HG02571 (cell line): Measurements from ENCODE around the gene MRAS.
A peak's percentile ranks its signal among the peaks of the same experiment; 100 is the strongest.
"Not testable (repeated sequence)": the region's sequence is repeated elsewhere in the genome, so short reads cannot be mapped to it uniquely, and the experiment has no call there.

ENCODE experiments used
- ATAC-seq: cut with Tn5 transposase; IDR thresholded peaks from one replicate; pipeline ENCODE4 v1.9.1; 2021; ENCODE audit warnings: mild to moderate bottlenecking, moderate library complexity; ENCODE audit not compliant: unreplicated experiment

The MRAS gene

DNA sequence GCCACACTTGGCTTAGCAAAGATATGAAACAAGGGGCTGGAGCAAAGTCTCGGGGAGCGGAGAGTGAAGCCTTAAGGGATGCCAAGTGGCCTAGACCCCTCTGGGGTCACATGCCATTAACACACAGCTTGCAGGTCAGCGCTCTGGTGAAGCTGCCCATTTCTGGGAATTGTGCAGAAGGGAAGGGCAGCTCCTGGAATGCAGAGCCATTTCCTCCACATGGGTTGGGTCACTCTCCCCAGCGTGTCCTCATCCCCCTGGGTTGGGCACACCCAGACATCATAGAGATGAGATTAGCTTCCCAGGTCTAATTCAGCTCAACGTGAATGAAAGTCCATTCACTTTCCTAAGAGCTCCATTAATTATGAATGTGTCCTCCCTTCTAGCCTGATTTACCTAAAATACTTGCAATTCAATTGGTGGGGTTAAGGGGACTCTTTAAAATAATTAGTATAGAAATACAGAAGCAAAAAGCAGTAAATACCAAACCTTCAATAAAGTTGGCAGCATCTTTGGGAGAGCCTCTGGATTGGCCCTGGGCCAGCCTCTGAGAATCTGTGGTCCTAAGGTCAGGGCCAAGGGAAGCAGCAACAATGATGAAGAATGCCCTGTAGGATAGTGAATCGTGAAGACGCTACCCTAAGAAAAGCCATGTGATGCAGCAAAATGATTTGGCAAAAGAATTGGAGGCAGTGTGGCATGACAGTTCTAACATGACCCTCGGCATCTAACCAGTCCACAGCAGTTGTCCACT is 17.8 kb downstream of the MRAS start:
- ATAC-seq: no peak

DNA sequence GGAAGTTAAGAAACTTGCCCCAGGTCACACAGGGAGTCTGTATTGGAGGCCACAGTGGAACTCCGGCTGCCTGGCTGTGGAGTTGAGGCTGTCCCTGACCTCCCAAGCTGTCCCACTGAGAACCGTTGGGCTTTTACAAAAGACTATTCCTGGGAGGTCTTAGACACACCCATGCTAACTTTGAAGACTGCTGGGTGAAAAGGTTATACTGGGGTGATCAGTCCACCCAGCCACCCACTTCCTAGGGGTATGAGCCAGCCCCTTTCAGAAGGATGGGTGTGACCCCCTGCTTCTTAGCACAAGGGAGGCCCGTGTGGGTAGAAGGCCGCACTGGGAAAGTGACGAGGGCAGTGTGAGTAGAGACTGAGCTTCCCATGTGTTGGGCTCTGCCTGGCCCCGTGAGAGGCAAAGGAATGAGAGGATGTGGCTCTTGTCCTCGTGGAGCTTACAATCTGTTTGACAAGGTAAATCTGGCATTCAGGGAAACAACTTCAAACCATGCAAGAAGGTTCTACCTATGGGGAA is 19.0 kb downstream of the MRAS start:
- ATAC-seq: no peak

DNA sequence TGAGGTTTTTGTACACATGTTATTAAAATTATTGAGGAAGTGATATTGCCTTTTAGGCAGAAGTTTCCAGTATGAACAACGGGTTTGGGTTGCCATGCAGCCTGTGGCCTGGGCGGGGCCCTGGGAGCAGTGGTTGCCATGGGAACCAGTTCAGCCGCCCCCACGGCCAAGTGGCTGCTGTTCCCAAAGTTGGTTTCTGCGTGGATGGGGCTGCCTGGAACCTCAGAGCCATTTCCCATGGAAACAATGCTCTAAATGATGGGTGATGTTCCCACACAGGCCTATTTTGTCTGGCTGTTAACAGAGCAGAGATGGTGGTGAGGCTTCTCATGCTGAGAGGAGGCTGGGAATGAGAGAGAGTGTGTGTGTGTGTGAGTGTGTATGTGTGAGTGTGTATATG is 19.5 kb downstream of the MRAS start:
- no peak for ATAC-seq

DNA sequence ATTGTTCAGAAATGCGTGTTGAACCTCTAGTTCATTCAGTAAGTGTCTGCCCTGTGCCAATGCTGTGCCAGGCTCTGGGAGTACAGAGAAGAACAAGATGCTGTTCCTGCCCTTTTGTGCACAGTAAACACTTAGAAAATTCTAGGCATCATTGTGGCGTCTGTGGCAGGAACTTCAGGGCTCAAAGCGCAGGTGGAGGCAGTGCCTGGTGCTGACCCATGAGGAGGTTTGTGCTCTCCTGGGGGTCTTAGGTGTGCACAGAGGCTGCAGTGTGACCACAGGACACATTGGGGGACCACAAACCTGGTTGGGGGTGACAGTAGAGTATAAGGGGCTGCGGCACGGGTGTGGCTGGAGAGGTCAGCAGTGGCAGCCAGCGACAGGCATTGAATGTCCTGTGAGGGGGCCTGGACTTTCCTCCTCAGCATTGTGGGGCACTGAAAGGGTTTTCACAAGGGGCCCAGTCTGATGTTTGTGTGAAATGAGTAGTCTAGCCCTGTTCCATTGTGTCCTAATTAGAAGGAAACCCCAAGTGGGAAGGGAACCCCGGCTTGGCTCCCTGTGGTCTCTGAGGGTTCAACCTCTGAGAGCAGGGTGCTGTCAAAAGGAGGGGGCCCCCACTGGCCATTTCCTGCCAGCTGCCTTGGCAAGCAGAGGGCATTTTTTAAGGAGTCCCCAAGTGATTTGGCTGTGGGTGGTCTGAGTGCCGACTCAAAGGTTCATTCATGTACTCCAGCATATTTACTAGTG is 20.9 kb downstream of the MRAS start:
- no peak for ATAC-seq

DNA sequence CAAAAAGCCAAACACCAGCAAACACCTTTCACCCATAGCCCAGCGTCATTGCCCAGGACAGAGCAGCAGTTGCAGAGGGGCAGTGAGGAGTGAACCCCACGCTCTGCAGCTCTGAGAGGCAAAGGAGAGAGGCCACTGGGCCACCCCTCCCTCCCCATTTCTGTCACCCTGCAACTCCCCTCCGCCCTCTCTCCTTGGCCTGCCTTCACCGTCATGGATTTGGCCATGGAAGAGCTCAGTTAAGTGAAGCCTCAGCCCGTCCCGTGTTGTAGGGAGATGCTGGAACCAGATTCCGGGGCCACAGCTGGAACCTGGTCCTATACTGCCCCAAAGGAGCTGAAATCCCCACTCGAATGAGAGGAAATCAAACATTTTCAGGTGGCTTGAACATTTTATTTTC is 21.9 kb downstream of the MRAS start:
- no peak for ATAC-seq

DNA sequence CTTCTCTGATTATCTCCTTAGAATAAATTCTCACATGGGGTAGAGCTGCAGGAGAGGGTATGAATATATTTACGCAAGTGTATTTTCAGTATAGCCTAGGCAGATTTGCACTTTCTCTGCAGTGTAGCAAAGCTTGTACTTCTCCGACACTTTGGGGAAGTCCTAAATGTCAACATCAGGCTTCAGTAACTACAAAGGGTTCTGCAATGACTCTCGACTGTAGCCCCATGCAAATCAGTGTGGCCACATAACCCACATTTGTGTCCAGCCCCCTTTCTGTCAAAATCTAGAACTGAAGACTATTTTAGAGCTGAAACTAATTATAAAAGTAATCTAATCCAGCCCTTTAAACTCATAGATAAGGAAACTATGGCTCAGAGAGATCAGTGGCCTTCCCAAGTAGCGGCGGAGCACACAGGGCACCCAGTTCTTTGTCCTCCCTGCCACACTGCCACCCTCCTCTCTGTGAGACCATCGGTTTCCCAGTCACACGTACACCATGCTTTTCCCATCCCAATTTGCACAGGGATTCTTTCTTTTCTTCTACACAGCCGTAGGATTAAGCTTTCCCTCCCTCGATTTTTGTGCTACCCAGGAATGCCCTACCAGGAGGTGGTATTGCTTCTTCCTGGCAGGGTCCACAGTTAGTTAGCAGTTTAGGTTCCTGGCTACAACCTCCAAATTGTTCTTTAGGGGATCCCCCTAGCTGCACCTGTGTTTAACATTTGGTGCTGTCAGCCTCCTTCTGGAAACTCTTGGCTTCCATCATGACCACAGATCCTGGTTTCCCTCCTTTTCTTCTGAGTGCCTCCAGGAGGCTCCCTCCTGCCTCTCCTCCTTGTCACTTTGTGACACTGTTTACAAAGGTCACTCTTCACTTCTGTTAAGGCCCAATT is 22.9 kb downstream of the MRAS start:
- peak; percentile 99 for ATAC-seq

DNA sequence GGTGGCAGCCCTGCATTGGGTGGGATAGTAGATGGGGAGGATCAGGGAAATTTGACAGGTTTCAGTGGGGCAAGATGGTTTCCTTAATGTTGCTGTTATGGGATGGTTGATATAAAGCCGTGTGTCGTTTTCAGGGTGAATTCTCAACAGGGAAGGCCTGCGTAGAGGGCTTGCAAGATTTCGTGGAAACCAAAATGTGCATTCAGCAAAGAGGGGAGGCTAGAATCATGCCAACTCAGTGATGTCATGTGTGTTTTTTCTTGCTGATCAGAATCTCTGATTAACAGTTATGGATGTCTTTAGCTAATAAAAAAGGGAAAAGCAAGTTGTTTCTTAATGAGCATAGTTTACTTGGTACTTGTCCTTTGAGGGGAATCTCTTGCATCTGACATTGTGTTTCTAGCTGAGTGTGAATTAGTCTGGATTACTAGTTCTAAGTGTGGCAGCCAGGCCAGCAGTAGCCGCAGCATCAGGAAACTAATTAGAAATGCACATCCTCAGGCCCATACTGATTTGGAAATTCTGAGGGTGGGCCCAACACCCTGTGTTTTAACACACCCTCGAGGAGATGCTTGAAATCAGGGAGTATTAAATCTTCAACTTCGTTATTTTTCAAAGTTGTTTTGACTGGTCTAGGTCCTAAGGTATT is 24.8 kb downstream of the MRAS start:
- ATAC-seq: no peak

DNA sequence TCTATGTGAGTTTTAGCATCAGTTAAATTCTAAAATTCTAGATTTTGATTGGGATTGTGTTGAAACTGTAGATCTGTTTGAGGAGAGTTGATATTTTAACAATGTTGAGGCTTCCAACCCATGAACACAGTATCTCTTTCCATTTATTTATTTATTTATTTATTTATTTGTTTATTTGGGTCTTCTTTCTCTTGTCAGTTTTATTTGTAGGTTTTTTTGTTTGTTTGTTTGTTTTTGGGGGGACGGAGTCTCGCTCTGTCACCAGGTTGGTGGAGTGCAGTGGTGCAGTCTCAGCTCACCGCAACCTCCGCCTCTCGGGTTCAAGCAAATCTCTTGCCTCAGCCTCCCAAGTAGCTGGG is 25.3 kb downstream of the MRAS start:
- ATAC-seq: no peak

DNA sequence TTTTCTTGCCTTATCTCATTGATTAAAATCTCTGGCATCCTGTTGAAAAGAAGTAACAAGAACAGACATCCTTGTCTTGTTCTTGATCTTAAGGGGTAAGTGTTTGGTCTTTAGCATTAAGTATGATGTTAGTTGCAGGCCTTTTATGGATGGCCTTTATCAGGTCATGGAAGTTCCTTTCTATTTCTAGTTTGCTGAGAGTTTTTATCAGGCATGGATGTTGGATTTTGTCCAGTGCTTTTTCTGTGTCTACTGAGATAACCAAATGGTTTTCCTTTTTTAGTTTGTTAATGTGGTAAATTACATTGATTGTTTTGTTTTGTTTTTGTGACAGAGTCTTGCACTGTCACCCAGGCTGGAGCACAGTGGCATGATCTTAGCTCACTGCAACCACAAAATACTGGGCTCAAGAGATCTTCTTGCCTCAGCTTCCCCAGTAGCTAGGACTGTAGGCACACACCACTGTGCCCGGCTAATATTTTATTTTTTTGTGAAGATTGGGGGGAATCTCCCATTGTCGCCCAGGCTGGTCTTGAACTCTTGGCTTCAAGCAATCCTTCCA is 26.3 kb downstream of the MRAS start:
- ATAC-seq: no peak

DNA sequence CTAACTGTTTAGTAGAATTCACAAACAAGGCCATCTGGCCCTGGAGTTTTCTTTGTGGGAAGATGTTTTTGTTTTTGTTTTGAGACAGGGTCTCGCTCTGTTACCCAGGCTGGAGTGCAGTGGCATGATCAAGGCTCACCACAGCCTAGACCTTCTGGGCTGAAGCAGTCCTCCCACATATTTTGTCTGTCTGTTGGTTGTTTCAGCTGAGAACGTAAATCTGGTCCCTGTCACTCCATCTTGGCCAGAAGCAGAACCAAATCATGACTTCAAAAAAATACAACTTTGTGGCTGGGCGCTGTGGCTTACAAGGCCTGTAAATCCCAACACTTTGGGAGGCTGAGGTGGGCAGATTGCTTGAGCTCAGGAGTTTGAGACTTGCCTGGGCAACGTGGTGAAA is 27.1 kb downstream of the MRAS start:
- ATAC-seq: no peak

DNA sequence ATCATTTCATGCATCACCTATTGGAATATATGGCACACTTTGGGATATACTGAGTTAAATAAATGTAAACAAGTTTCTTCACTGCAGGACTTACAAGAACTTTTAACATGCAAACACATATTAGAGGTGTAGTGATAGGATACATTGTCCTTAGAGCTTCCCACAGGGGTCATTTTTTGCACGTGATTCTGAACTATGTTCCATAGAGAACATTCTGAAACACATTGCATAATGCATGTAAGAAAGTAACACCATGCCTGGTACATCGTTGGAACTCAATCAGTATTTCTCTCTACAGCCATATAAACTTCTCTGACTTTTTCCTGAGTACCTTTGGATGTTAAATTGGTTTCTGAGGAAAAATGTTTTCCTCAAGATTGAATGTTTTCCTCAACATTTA is 28.3 kb downstream of the MRAS start:
- no peak for ATAC-seq

DNA sequence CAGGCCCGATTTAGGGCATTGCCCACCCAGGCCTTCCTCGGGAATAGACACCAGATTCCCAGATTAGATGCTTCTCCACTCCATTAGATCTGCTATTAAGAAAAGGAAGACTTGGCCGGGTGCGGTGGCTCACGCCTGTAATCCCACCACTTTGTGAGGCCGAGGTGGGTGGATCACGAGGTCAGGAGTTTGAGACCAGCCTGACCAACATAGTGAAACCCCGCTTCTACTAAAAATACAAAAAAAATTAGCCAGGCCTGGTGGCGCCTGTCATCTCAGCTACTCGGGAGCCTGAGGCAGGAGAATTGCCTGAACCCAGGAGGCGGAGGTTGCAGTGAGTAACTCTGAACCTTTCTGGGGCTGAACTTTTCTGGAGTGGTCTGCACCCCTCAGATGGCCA is 28.8 kb downstream of the MRAS start:
- not testable (repeated sequence) for ATAC-seq

DNA sequence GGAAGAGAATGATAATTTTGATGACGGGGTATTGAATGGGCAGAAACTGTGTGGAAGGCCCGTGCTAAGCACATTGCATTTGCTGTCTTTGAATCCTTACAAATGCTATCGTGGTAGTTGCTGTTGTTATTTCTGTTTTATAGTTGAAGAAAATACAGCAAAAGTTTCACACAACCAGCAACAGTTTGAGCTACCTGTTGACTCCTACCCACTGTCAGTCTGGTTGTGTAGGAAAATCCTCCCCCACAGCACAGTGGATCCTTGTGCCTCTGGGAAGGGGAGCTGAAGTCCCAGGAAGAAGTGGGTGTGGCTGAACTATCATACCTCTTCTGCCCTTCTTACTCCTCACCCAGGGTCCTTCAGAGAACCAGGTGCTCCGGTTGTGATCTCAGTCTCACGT is 29.4 kb downstream of the MRAS start:
- no peak for ATAC-seq

DNA sequence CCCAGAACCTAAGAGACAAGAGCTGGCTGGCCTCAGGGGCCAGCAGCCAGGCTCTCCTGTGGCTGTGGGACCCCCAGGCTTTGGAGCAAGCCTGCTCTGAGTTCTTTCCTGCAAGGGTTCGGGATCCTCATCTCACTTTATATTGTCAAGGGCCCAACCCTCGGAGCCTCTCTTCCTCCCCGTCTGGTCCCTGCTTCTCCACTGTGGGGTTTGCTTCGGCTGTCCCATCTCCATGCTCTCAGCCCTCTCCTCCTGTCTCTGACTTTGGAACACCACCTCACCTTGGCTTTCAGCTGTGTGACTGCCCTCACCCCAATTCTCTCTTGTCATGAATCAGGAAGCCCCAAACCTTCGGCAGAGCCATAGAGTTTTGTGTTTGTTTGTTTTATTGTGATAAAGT is 30.0 kb downstream of the MRAS start:
- ATAC-seq: no peak

DNA sequence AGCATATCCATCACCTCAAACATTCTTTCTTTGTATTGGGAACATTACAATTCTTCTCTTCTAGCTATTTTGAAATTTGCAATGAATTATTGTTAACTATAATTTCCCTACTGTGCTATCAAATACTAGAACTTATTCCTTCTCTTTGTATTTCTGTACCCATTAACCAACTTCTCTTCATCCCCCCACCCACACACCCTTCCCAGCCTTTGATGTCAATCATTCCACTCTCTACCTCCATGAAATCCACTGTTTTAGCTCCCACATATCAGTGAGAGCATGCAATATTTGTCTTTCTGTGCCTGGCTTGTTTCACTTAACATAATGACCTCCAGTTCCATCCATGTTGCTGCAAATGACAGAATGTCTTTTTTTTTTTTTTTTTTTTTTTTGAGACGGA is 30.6 kb downstream of the MRAS start:
- no peak for ATAC-seq

DNA sequence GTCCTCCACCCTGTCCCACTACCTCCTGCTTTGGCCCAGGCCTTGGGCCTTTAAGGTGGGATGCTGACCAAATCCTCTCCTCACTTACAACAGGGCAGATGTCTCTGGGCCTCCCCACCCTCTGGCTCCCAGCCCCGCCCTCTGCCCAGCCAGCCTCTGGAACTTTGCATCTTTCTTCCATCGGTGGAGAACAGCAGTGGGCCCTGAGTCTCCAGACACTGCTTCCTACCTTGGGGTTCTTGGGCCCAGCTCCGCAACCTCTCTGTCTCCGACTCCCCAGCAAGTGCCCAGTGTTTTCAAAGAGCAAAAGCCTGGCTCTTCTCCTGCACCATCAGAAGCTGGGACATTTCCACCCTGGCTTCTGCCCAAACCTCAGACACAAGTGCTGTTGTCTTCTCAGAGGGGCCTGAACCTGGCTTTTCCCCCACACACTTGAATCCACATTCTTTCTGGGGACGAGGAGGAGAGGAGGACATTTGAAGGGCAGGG is 33.1 kb downstream of the MRAS start:
- no peak for ATAC-seq

DNA sequence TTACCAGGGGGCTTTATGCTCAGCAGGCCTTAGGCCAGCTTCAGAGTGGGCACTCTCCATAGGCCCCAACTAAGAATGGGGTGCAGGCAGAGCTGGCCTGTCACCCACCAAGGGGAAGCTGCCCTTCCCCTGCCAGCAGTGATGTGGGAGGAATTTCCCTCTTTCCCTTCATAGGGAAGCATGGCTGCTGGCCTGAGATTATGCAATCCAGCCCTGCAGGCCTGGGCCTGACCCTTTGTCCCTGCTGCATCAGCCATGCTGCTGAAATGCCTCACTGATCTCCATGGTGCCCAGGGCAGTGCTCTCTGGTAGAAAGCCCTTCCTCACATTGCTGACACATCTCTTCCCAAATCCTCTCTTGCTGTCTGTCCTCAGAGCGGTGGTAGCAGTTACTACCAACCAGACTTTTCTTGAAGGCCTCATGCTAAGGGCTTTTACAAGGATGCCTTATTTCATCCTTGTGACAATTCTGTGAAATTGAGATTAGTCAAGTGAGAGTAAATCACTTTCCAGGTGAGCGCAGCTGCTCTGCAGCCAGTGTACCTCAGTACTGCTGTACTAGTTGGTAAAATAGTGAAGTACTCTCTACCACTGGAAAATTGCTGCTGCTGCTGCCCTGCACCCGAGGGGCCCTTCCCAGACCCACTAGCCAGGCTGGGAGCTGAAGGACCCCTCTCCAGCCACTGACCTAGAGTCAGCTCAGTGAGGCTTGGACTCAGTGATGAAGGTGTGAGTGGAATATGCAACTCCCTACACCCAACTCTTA is 33.8 kb downstream of the MRAS start:
- no peak for ATAC-seq

DNA sequence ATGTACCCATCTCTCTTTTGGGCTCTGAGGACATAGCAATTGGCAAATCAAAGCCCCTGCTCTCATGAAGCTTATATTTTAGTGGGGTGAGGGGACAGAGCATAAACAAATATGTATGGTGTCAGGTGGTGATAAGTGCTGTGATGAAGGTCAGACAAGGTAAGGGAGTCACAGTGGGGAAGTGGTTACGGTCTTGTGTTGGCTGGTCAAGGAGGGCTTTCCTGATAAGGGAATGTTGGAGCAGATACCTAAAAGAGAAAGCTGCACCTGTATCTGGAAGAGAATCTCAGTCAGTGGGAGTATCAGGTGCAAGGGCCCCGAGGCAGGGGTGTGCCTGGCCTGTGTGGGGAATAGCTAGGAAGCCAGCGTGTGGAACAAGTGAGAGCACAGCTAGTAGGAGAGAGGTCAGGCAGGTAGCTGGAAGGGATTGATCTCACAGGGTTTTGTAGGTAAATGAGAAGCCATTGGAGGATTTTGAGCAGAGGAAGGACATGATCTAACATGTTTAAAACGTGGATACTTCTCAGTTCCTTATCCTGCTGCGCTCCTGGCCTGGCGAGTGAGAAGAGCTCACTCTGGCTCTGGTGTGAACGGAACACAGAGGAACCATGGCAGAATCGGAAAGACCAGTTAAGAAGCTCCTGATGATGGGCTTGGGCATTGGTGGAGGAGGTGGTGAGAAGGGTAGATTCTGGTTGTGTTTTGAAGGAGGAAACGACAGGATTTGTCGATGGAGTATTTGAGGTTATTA is 35.5 kb downstream of the MRAS start:
- no peak for ATAC-seq

DNA sequence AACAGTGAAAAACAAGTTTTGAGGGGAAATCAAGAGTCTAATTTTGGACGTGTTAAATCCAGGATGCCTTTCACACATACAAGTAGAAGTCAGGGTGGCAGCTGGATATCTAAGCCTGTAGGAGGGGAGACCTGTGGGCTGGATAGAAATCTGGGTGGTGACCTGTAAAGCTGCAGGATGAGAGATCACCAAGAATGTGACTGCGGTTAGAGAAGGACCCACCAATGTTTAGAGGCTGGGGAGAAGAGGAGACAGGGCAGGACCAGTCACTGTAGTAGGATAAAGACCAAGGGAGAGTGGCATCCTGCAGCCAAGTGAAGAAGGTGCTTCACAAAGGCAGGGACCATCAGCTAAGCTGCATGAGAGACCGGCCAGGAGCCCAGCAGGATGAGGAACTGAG is 36.2 kb downstream of the MRAS start:
- ATAC-seq: no peak
